Cardiac muscle cell (in vitro differentiated cells and primary cell): ENCODE measurements around the gene AGPAT3. TPM values are rescaled to one million over a fixed set of nuclear protein-coding genes. Genes with fewer than 3 reads are reported as not detected.

Experiments used
- DNase-seq, 2 donors: peaks; one replicate each; pipeline versions ENCODE4 v3.0.0 to v3.0.0-alpha.2; 2010 to 2017; ENCODE audit warnings: low read depth in 1 of 2, low spot score in 1 of 2
- H3K27ac ChIP-seq: fragments of 200-600 bp; sonication (generic); 2 replicates; pipeline ENCODE4 v1.5.1; 2016
- H3K27me3 ChIP-seq: fragments of 200-600 bp; sonication (generic); 2 replicates; pipeline ENCODE4 v1.6.0; 2016; ENCODE audit warnings: control low read depth
- H3K36me3 ChIP-seq: fragments of 200-600 bp; sonication (generic); 2 replicates; pipeline ENCODE4 v1.5.1; 2016; ENCODE audit warnings: control low read depth
- H3K4me1 ChIP-seq: fragments of 200-600 bp; sonication (generic); 2 replicates; pipeline ENCODE4 v1.8.1; 2017; ENCODE audit warnings: low read depth, mild to moderate bottlenecking, mixed run types
- H3K4me3 ChIP-seq: fragments of 200-600 bp; sonication (generic); 2 replicates; pipeline ENCODE4 v1.5.1; 2016; ENCODE audit warnings: mild to moderate bottlenecking
- H3K9me3 ChIP-seq: fragments of 200-600 bp; sonication (generic); 2 replicates; pipeline ENCODE4 v1.5.1; 2017; ENCODE audit warnings: low read depth, mild to moderate bottlenecking, control low read depth
- polyA plus RNA-seq: library from polyadenylated mRNA; unstranded; fragments of >200 nt; fragmentation: Nextera tagmentation; extraction: Ambion mirVana; gene quantifications from 2 replicates; pipeline ENCODE4 v1.2.1, GENCODE V29; 2016
- total RNA-seq: library from RNA; depleted of rRNA; stranded (reverse); fragments of >200 nt; gene quantifications from 2 replicates; pipeline ENCODE4 v1.2.3, GENCODE V29; 2016
- TF ChIP-seq, protein P1 (sequence below): IDR thresholded peaks from 2 replicates; pipeline ENCODE4 v1.5.1; 2012; ENCODE audit warnings: low read depth, mild to moderate bottlenecking, low read length

The AGPAT3 gene
- total and polyA plus RNA-seq, 2 experiments from 2014 or later: 12.4 to 23.6 TPM

DNA sequence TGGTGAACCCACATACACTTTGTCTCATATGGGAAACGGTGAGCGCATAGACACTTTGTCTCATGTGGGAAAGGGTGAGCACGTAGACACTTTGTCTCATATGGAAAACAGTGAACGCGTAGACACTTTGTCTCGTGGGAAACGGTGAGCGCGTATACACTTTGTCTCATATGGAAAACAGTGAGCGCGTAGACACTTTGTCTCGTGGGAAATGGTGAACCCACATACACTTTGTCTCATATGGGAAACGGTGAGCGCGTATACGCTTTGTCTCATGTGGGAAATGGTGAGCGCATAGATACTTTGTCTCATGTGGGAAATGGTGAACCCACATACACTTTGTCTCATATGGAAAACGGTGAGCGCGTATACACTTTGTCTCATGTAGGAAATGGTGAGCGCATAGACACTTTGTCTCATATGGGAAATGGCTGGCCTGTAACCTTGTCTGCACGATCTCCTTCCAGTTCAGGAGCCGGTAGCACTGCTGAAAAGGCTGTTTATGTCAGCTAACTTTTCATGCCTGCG lies 96.4 kb downstream of the AGPAT3 start:
- TF ChIP-seq, protein P1, sequence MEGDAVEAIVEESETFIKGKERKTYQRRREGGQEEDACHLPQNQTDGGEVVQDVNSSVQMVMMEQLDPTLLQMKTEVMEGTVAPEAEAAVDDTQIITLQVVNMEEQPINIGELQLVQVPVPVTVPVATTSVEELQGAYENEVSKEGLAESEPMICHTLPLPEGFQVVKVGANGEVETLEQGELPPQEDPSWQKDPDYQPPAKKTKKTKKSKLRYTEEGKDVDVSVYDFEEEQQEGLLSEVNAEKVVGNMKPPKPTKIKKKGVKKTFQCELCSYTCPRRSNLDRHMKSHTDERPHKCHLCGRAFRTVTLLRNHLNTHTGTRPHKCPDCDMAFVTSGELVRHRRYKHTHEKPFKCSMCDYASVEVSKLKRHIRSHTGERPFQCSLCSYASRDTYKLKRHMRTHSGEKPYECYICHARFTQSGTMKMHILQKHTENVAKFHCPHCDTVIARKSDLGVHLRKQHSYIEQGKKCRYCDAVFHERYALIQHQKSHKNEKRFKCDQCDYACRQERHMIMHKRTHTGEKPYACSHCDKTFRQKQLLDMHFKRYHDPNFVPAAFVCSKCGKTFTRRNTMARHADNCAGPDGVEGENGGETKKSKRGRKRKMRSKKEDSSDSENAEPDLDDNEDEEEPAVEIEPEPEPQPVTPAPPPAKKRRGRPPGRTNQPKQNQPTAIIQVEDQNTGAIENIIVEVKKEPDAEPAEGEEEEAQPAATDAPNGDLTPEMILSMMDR: no peak
- DNase-seq: no peak
- no peaks in the 10 kb centered on the region for H3K4me1 ChIP-seq
- H3K4me3 ChIP-seq: no peak overlapping the region
- H3K9me3 ChIP-seq: no peaks in the 10 kb centered on the region
- peaks cover 7% of the 10 kb centered on the region for H3K36me3 ChIP-seq
- no peak overlapping the region for H3K27ac ChIP-seq
- H3K27me3 ChIP-seq: no peaks in the 10 kb centered on the region

DNA sequence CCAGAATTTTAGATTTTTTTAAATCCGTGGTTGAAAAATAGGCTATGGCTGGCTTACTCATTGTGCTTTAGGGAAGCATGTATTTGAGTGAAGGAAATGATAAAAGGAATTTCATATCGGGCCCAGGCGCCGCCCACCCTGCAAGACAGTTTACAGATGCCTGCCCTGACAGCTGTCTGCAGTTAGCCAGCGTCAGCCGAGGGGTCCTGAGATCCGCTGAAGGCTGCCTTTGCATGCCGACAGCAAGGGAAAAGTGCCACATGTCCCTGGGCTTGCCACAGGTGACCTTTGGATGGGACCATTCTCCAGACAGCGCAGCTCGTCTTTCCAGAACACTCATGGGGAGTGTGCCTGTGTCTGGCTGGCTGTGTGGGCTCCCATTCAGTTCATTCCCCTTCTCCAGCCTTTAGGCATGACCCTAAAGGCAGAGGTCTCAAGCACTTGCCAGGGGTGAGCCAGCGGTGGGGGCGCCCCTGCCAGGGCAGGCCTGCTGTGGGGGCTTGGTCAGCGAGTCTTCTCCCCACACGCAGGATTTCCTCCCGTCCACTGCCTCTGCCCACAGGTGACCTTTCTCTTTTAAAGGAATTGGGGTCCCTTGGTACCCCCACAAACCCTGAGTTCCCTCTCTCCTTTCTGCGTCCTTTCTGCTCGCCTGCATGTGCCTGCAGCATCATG lies 101.0 kb downstream of the AGPAT3 start:
- Histone ChIP-seq H3K36me3 (peaks cover 2% of the 10 kb centered on the region), H3K27me3 (no peaks in the 10 kb centered on the region), H3K4me1 (no peaks in the 10 kb centered on the region), H3K27ac (no peak overlapping the region), H3K9me3 (no peaks in the 10 kb centered on the region), H3K4me3 (no peak overlapping the region)
- DNase-seq: peak in 1 of 2 donors; percentile 30
- TF ChIP-seq, protein P1: no peak

DNA sequence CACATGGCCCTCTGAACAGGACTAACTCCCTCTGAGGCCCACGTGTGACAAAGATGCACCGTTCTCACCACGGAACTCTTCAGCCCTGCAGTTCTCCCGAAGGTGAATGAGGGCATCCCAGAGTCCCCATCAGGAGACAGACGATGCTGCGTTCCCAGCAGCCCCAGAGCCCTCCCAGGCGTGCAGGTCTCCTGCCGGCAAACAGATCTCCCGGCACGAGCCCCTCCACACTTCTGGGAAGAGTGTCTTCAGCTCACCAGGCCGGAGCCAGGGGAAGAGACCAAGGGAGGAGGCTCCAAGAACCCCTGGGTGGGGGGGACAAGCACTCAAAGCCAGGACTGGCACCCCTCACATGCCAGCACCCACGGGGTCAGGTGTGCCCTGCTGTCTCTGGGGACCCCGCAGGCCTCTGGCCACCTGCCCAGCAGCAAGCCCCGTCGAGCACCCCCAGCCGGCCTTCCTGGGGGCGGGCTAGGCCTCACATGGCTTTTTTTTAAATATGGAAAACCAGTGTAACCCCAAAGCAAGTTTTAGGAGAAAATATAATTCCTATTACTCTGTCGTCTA lies 102.0 kb downstream of the AGPAT3 start:
- Histone ChIP-seq H3K4me1 (no peaks in the 10 kb centered on the region), H3K36me3 (peaks cover 2% of the 10 kb centered on the region), H3K4me3 (no peak overlapping the region), H3K9me3 (no peaks in the 10 kb centered on the region), H3K27me3 (no peaks in the 10 kb centered on the region), H3K27ac (no peak overlapping the region)
- DNase-seq: no peak
- TF ChIP-seq, protein P1: no peak

DNA sequence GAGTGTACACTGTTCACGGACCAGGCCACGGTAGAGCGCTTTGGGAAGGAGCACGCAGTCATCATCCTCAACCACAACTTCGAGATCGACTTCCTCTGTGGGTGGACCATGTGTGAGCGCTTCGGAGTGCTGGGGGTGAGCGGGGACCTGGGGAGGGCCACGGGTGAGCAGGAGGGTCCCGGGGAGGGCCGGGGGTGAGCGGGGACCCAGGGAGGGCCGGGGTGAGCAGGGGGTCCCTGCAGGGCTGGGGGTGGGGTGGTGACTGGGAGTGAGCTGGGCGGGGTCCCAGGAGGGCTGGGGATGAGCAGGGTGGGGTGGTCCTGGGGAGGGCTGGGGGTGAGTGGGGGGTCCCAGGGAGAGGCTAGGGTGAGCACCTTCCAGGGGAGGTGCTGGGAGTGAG lies 103.0 kb downstream of the AGPAT3 start:
- H3K9me3 ChIP-seq: no peaks in the 10 kb centered on the region
- no peak overlapping the region for H3K4me3 ChIP-seq
- no peaks in the 10 kb centered on the region for H3K4me1 ChIP-seq
- peaks cover 2% of the 10 kb centered on the region for H3K36me3 ChIP-seq
- TF ChIP-seq, protein P1: no peak
- H3K27ac ChIP-seq: no peak overlapping the region
- no peak for DNase-seq
- H3K27me3 ChIP-seq: no peaks in the 10 kb centered on the region

DNA sequence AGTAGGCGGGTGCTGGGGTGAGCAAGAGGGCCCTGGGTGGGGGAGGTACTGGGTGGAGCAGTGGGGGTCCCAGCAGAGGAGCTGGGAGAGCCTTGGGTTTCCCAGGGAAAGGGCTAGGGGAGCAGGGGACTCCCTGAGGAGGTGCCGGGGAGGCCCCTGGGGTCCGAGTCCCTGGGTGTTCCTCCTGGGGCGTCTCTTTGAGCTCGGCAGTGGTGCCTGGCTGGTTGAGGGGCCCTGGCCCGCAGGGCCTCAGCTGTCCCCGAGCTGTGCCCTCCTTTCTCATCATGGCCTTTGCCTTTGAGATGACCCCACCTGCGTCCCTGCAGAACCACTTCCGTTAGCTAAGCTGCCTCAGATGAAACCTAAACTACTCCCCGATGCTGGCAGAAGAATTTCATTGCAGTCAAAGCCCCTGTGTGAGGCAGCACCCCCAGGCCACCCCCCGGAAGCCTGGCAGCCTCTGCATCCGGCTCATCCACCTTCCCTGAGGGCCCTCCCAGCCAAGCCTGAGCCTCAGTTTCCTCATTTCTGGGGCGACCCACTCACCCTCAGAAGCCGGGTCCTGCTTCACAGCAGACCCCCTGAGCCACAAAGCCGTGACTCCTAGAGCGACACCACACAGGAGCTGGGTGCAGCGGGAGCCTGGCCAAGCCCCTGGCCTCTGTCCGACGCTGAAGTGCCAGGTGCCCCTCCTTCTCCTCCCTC lies 103.5 kb downstream of the AGPAT3 start:
- no peaks in the 10 kb centered on the region for H3K27me3 ChIP-seq
- no peak for DNase-seq
- no peaks in the 10 kb centered on the region for H3K4me1 ChIP-seq
- H3K27ac ChIP-seq: no peak overlapping the region
- H3K36me3 ChIP-seq: peaks cover 2% of the 10 kb centered on the region
- TF ChIP-seq, protein P1: no peak
- no peak overlapping the region for H3K4me3 ChIP-seq
- H3K9me3 ChIP-seq: no peaks in the 10 kb centered on the region
